Naive thymus-derived CD8-positive, alpha-beta T cell (primary cell): ENCODE measurements around the gene PLEKHB2. TPM values are rescaled to one million over a fixed set of nuclear protein-coding genes. Genes with fewer than 3 reads are reported as not detected.
"Not testable (repeated sequence)": the region's sequence is repeated elsewhere in the genome, so short reads cannot be mapped to it uniquely, and the experiment has no call there.

ENCODE experiments used
- ATAC-seq, 2 donors: fragments of 150-1000 bp; cut with Tn5 transposase in 1 of 2; sonication (Bioruptor Pico), chemical (Tn5 transposase) in 1 of 2; 1 replicate in 1 of 2; 2 replicates in 1 of 2; pipeline ENCODE4 v1.10.0; 2021; ENCODE audit warnings: mild to moderate bottlenecking in 2 of 2, moderate library complexity in 2 of 2
- POLR2A ChIA-PET: fragments of 350-600 bp; sonication (Branson Sonifier 250); formaldehyde crosslinking; loops from one replicate; lab custom pipeline; 2021; ENCODE audit warnings: antibody characterized with exemption; lab: Charles Lee
- DNase-seq, 10 donors: peaks; one replicate each; pipeline versions ENCODE4 v3.0.0 to v3.0.0-alpha.2; 2020 to 2022
- H3K27ac Mint-ChIP-seq, 10 donors: one replicate each; pipeline ENCODE4 v1.8.0; 2020 to 2022; ENCODE audit warnings: mild to moderate bottlenecking in 10 of 10, mixed read lengths in 10 of 10, moderate library complexity in 4 of 10, inconsistent platforms in 1 of 10
- H3K27me3 Mint-ChIP-seq, 5 donors: one replicate each; pipeline ENCODE4 v1.8.0; 2021 to 2022; ENCODE audit warnings: mixed read lengths in 5 of 5
- H3K36me3 Mint-ChIP-seq, 3 donors: one replicate each; pipeline ENCODE4 v1.8.0; 2020 to 2022; ENCODE audit warnings: mixed read lengths in 3 of 3, mild to moderate bottlenecking in 2 of 3, inconsistent platforms in 1 of 3
- H3K4me1 Mint-ChIP-seq, 4 donors: one replicate each; pipeline ENCODE4 v1.8.0; 2021 to 2022; ENCODE audit warnings: mixed read lengths in 4 of 4
- H3K4me3 Mint-ChIP-seq, 10 donors: one replicate each; pipeline ENCODE4 v1.8.0; 2020 to 2022; ENCODE audit warnings: mild to moderate bottlenecking in 10 of 10, mixed read lengths in 10 of 10, moderate library complexity in 6 of 10, inconsistent platforms in 1 of 10
- H3K9me3 Mint-ChIP-seq, 9 donors: one replicate each; pipeline ENCODE4 v1.8.0; 2020 to 2022; ENCODE audit warnings: mixed read lengths in 9 of 9, mild to moderate bottlenecking in 3 of 9, inconsistent platforms in 1 of 9, moderate library complexity in 1 of 9
- polyA plus RNA-seq, 3 donors: library from polyadenylated mRNA; unstranded; fragments of 300-500 nt; fragmentation: Illumina TruSeq; gene quantifications; one replicate each; pipeline ENCODE4 v1.2.3, GENCODE V29; 2021
- total RNA-seq, 8 experiments: library from RNA in 2 of 8; stranded (reverse) in 2 of 8; gene quantifications; one replicate each; pipeline ENCODE4 v1.2.3 and lab custom pipeline; 2021 to 2026

The PLEKHB2 gene
- total RNA-seq, result 10 to 100 TPM; 44.2 to 48.6 TPM
- polyA plus RNA-seq, result 10 to 100 TPM; 63.0 to 70.7 (median 65.7) TPM
- total RNA-seq (lab: John Stamatoyannopoulos, UW), result 81.2 to 223 (median 138) reads per million in 6 experiments

GRCh38 chr2:131105156-131105949 is at the start of gene PLEKHB2:
Gene PLEKHB2 (plus strand): TSS chr2:131105336. CDS start chr2:131120942, 15,606 bp downstream.
- peaks cover 21 to 60% (median 56%) of the 10 kb centered on the region in 4 donors for H3K4me1 Mint-ChIP-seq
- H3K9me3 Mint-ChIP-seq, result no peaks in the 10 kb centered on the region
- ATAC-seq (peak; percentile 72 to 74), DNase-seq (peak; percentile 87 to 97 (median 93))
- H3K36me3 Mint-ChIP-seq, result peaks cover 2 to 16% (median 4%) of the 10 kb centered on the region in 3 donors
- H3K27ac Mint-ChIP-seq, result peak within 1 kb of the TSS; percentile 88 to 99 (median 97)
- H3K27me3 Mint-ChIP-seq, result no peaks in the 10 kb centered on the region
- POLR2A ChIA-PET, result interaction anchor here (0.5 to 3.8 kb wide), 7 partner anchors 12 to 875 kb away, joined by 3 to 69 read pairs (median 4); partner anchors contain the start of genes FAM168B and IMP4
- H3K4me3 Mint-ChIP-seq, result peak within 1 kb of the TSS; percentile 88 to 100 (median 96)

- no peak overlapping the region for H3K4me3 Mint-ChIP-seq
- POLR2A ChIA-PET, result no interaction called here
- H3K36me3 Mint-ChIP-seq, result peaks cover 6 to 87% (median 22%) of the 10 kb centered on the region in 3 donors
- peaks cover 20 to 47% (median 31%) of the 10 kb centered on the region in 4 donors for H3K4me1 Mint-ChIP-seq
- H3K27ac Mint-ChIP-seq, result peak overlapping the region in 6 of 10 donors; percentile 26 to 87 (median 54)
- no peaks in the 10 kb centered on the region for H3K9me3 Mint-ChIP-seq
- H3K27me3 Mint-ChIP-seq, result no peaks in the 10 kb centered on the region
- DNase-seq, result no peak
- no peak for ATAC-seq
Measured at GRCh38 chr2:131056204-131056931, 48.8 kb upstream of the PLEKHB2 start.

- no peaks in the 10 kb centered on the region for H3K9me3 Mint-ChIP-seq
- peaks cover 24 to 51% (median 33%) of the 10 kb centered on the region in 4 donors for H3K4me1 Mint-ChIP-seq
- H3K4me3 Mint-ChIP-seq, result no peak overlapping the region
- POLR2A ChIA-PET, result no interaction called here
- ATAC-seq, result no peak
- no peak for DNase-seq
- no peaks in the 10 kb centered on the region for H3K27me3 Mint-ChIP-seq
- H3K36me3 Mint-ChIP-seq, result peaks cover 3 to 86% (median 17%) of the 10 kb centered on the region in 3 donors
- peak overlapping the region in 6 of 10 donors; percentile 16 to 76 (median 37) for H3K27ac Mint-ChIP-seq
Measured at GRCh38 chr2:131056932-131057287, 48.2 kb upstream of the PLEKHB2 start.

GRCh38 chr2:131058214-131058843 is 46.8 kb upstream of the PLEKHB2 start:
- POLR2A ChIA-PET, result interaction anchor here (1.2 kb wide), 1 partner anchor 16 kb away, joined by 3 read pairs; no protein-coding TSS in a partner anchor
- DNase-seq, result no peak
- H3K36me3 Mint-ChIP-seq, result peaks cover 0 to 83% (median 12%) of the 10 kb centered on the region in 3 donors
- H3K27ac Mint-ChIP-seq, result peak overlapping the region in 7 of 10 donors; percentile 16 to 64 (median 55)
- no peak for ATAC-seq
- no peaks in the 10 kb centered on the region for H3K9me3 Mint-ChIP-seq
- no peaks in the 10 kb centered on the region for H3K27me3 Mint-ChIP-seq
- no peak overlapping the region for H3K4me3 Mint-ChIP-seq
- H3K4me1 Mint-ChIP-seq, result peaks cover 27 to 59% (median 39%) of the 10 kb centered on the region in 4 donors

GRCh38 chr2:131058920-131059319 is 46.2 kb upstream of the PLEKHB2 start:
- ATAC-seq (no peak), DNase-seq (no peak)
- H3K27ac Mint-ChIP-seq, result peak overlapping the region in 7 of 10 donors; percentile 29 to 83 (median 60)
- H3K9me3 Mint-ChIP-seq, result no peaks in the 10 kb centered on the region
- H3K4me3 Mint-ChIP-seq, result no peak overlapping the region
- H3K4me1 Mint-ChIP-seq, result peaks cover 29 to 63% (median 43%) of the 10 kb centered on the region in 4 donors
- POLR2A ChIA-PET, result interaction anchor here (1.2 to 2.4 kb wide), 2 partner anchors 15 to 18 kb away, joined by 3 to 6 read pairs; no protein-coding TSS in a partner anchor
- H3K27me3 Mint-ChIP-seq, result no peaks in the 10 kb centered on the region
- peaks cover 0 to 81% (median 12%) of the 10 kb centered on the region in 3 donors for H3K36me3 Mint-ChIP-seq

GRCh38 chr2:131063501-131064283 is 41.4 kb upstream of the PLEKHB2 start:
- Mint-ChIP-seq H3K27me3 (no peaks in the 10 kb centered on the region), H3K27ac (peak overlapping the region in 7 of 10 donors; percentile 16 to 90 (median 57)), H3K36me3 (peaks cover 0 to 78% (median 14%) of the 10 kb centered on the region in 3 donors), H3K4me3 (no peak overlapping the region), H3K4me1 (peaks cover 32 to 64% (median 49%) of the 10 kb centered on the region in 4 donors), H3K9me3 (no peaks in the 10 kb centered on the region)
- no peak for DNase-seq
- POLR2A ChIA-PET, result no interaction called here
- no peak for ATAC-seq

- Mint-ChIP-seq H3K4me1 (peaks cover 28 to 64% (median 46%) of the 10 kb centered on the region in 4 donors), H3K9me3 (no peaks in the 10 kb centered on the region), H3K4me3 (peak overlapping the region in 1 of 10 donors; percentile 5), H3K27me3 (no peaks in the 10 kb centered on the region), H3K27ac (peak overlapping the region in 8 of 10 donors; percentile 5 to 89 (median 67)), H3K36me3 (peaks cover 0 to 80% (median 17%) of the 10 kb centered on the region in 3 donors)
- ATAC-seq, result no peak
- POLR2A ChIA-PET, result no interaction called here
- DNase-seq, result no peak
Measured at GRCh38 chr2:131064589-131065512, 40.3 kb upstream of the PLEKHB2 start.

- peak overlapping the region in 8 of 10 donors; percentile 29 to 79 (median 61) for H3K27ac Mint-ChIP-seq
- peaks cover 27 to 61% (median 38%) of the 10 kb centered on the region in 4 donors for H3K4me1 Mint-ChIP-seq
- H3K36me3 Mint-ChIP-seq, result peaks cover 0 to 84% (median 17%) of the 10 kb centered on the region in 3 donors
- H3K4me3 Mint-ChIP-seq, result peak overlapping the region in 1 of 10 donors; percentile 16
- no peaks in the 10 kb centered on the region for H3K9me3 Mint-ChIP-seq
- ATAC-seq, result no peak
- no peak for DNase-seq
- POLR2A ChIA-PET, result no interaction called here
- no peaks in the 10 kb centered on the region for H3K27me3 Mint-ChIP-seq
Measured at GRCh38 chr2:131067465-131068125, 37.5 kb upstream of the PLEKHB2 start.

GRCh38 chr2:131068172-131068571 is 37.0 kb upstream of the PLEKHB2 start:
- H3K27ac Mint-ChIP-seq, result peak overlapping the region in 3 of 10 donors; percentile 60 to 76 (median 63)
- H3K9me3 Mint-ChIP-seq, DNase-seq, ATAC-seq, POLR2A ChIA-PET, H3K27me3 Mint-ChIP-seq, H3K4me3 Mint-ChIP-seq: not testable (repeated sequence)
- H3K36me3 Mint-ChIP-seq, result peaks cover 0 to 86% (median 17%) of the 10 kb centered on the region in 3 donors
- H3K4me1 Mint-ChIP-seq, result peaks cover 24 to 62% (median 38%) of the 10 kb centered on the region in 4 donors

GRCh38 chr2:131075578-131075977 is 29.6 kb upstream of the PLEKHB2 start:
- H3K9me3 Mint-ChIP-seq, H3K27me3 Mint-ChIP-seq, ATAC-seq, DNase-seq: not testable (repeated sequence)
- H3K4me3 Mint-ChIP-seq, result peak overlapping the region in 2 of 10 donors; percentile 15 to 38
- peak overlapping the region in 5 of 10 donors; percentile 41 to 79 (median 46) for H3K27ac Mint-ChIP-seq
- H3K4me1 Mint-ChIP-seq, result peaks cover 32 to 83% (median 53%) of the 10 kb centered on the region in 4 donors
- POLR2A ChIA-PET, result interaction anchor here (0.7 kb wide), 1 partner anchor 733 kb away, joined by 4 read pairs; no protein-coding TSS in a partner anchor
- peaks cover 0 to 95% (median 17%) of the 10 kb centered on the region in 3 donors for H3K36me3 Mint-ChIP-seq
